H1 (cell line): ENCODE data around the gene HEATR9. TPM values are rescaled to one million over a fixed set of nuclear protein-coding genes. Genes with fewer than 3 reads are reported as not detected.

Experiments used
- CTCF ChIA-PET: fragments of 300-600 bp; sonication (Branson Sonifier 250); formaldehyde crosslinking; loops from one replicate; lab custom pipeline; 2021; ENCODE audit not compliant: partially characterized antibody; lab: Charles Lee
- POLR2A ChIA-PET: fragments of 300-600 bp; sonication (Branson Sonifier 250); formaldehyde crosslinking; loops from one replicate; lab custom pipeline; 2021; ENCODE audit warnings: inconsistent platforms; ENCODE audit not compliant: partially characterized antibody; lab: Charles Lee
- DNase-seq, 2 experiments: peaks; one replicate each; pipeline versions ENCODE4 v3.0.0 to v3.0.0-alpha.2; 2010 to 2022; ENCODE audit warnings: low spot score in 2 of 2, low read depth in 1 of 2, mixed read lengths in 1 of 2
- FAIRE-seq: peaks from 2 replicates; lab custom pipeline; 2011; peaks lifted over from hg19 to GRCh38; lab: Jason Lieb, UNC
- H2AFZ ChIP-seq: 2 replicates; pipeline ENCODE4 v1.8.1; 2012; ENCODE audit warnings: low read length, inconsistent platforms
- H2AK5ac ChIP-seq: 2 replicates; pipeline ENCODE4 v1.6.1; 2013; ENCODE audit warnings: low read depth, low read length
- H2BK120ac ChIP-seq: replicated peaks from 2 replicates; pipeline ENCODE3; 2013; ENCODE audit warnings: low read depth, low read length, inconsistent platforms
- H2BK12ac ChIP-seq: 2 replicates; pipeline ENCODE4 v1.6.1; 2013; ENCODE audit warnings: low read depth, low read length
- H2BK15ac ChIP-seq: 2 replicates; pipeline ENCODE4 v1.6.1; 2013; ENCODE audit warnings: low read length
- H2BK20ac ChIP-seq: 2 replicates; pipeline ENCODE4 v1.6.1; 2013; ENCODE audit warnings: low read length
- H2BK5ac ChIP-seq: 2 replicates; pipeline ENCODE4 v1.6.1; 2013; ENCODE audit warnings: low read depth, low read length
- H3K14ac ChIP-seq: 2 replicates; pipeline ENCODE4 v1.6.1; 2013; ENCODE audit warnings: inconsistent platforms; ENCODE audit not compliant: insufficient read length
- H3K18ac ChIP-seq: 2 replicates; pipeline ENCODE4 v1.6.1; 2013; ENCODE audit warnings: low read length; ENCODE audit errors: extremely low read depth
- H3K23ac ChIP-seq: 2 replicates; pipeline ENCODE4 v1.6.1; 2013; ENCODE audit warnings: inconsistent platforms; ENCODE audit not compliant: insufficient read length
- H3K23me2 ChIP-seq: 2 replicates; pipeline ENCODE4 v1.6.1; 2013; ENCODE audit warnings: low read depth, low read length
- H3K27ac ChIP-seq: 2 replicates; pipeline ENCODE4 v1.6.1; 2011; ENCODE audit warnings: low read depth, low read length, inconsistent platforms
- H3K27me3 ChIP-seq, 4 experiments: replicated peaks in 1 of 4; 1 replicate in 1 of 4; 2 replicates in 3 of 4; pipeline versions ENCODE4 v1.6.1 to v1.8.1; 2011 to 2013; ENCODE audit warnings: low read length in 3 of 4, mild to moderate bottlenecking in 3 of 4, inconsistent platforms in 2 of 4, mixed read lengths in 2 of 4, moderate library complexity in 1 of 4; ENCODE audit not compliant: control insufficient read depth in 3 of 4, insufficient read depth in 3 of 4; ENCODE audit errors: extremely low read depth in 1 of 4
- H3K36me3 ChIP-seq, 4 experiments: 2 replicates each; pipeline versions ENCODE4 v1.6.1 to v1.8.1; 2011 to 2013; ENCODE audit warnings: mild to moderate bottlenecking in 4 of 4, low read length in 3 of 4, moderate library complexity in 2 of 4, control low read depth in 1 of 4, inconsistent platforms in 1 of 4; ENCODE audit not compliant: insufficient read depth in 4 of 4, control insufficient read depth in 2 of 4
- H3K4ac ChIP-seq: replicated peaks from 2 replicates; pipeline ENCODE3; 2013; ENCODE audit warnings: low read length, low read depth, mixed read lengths, inconsistent platforms; ENCODE audit not compliant: insufficient read length
- H3K4me1 ChIP-seq, 4 experiments: replicated peaks in 1 of 4; 1 replicate in 1 of 4; 2 replicates in 3 of 4; pipeline versions ENCODE4 v1.6.1 to v1.8.1; 2011 to 2013; ENCODE audit warnings: low read length in 3 of 4, inconsistent platforms in 2 of 4, mixed read lengths in 1 of 4; ENCODE audit not compliant: insufficient read depth in 4 of 4, control insufficient read depth in 3 of 4
- H3K4me2 ChIP-seq, 2 experiments: 2 replicates each; pipeline versions ENCODE4 v1.6.1 to v1.8.1; 2011 to 2013; ENCODE audit warnings: low read depth in 2 of 2, low read length in 2 of 2, control low read depth in 1 of 2, inconsistent platforms in 1 of 2, mild to moderate bottlenecking in 1 of 2; ENCODE audit not compliant: insufficient read depth in 1 of 2
- H3K4me3 ChIP-seq, 4 experiments: fragments of 200-600, 300-600 bp in 1 of 4; sonication (generic), shearing (Covaris generic), sonication (Bioruptor Twin) in 1 of 4; 2 replicates each; pipeline versions ENCODE4 v1.5.1 to v1.8.1; 2011 to 2016; ENCODE audit warnings: low read length in 4 of 4, low read depth in 3 of 4, control low read depth in 2 of 4, inconsistent platforms in 2 of 4, mild to moderate bottlenecking in 2 of 4, mixed read lengths in 1 of 4, moderate library complexity in 1 of 4; ENCODE audit not compliant: insufficient read depth in 2 of 4; ENCODE audit errors: extremely low read depth in 1 of 4
- H3K56ac ChIP-seq: replicated peaks from 2 replicates; pipeline ENCODE3; 2013; ENCODE audit warnings: low read depth, mild to moderate bottlenecking, mixed read lengths, low read length, inconsistent platforms; ENCODE audit not compliant: insufficient read length
- H3K79me1 ChIP-seq: 2 replicates; pipeline ENCODE4 v1.6.1; 2013; ENCODE audit warnings: low read depth, low read length, control low read depth
- H3K79me2 ChIP-seq, 2 experiments: 2 replicates each; pipeline versions ENCODE4 v1.6.1 to v1.8.1; 2012 to 2013; ENCODE audit warnings: low read length in 2 of 2, mild to moderate bottlenecking in 2 of 2, inconsistent platforms in 1 of 2; ENCODE audit not compliant: insufficient read depth in 2 of 2, control insufficient read depth in 1 of 2
- H3K9ac ChIP-seq, 4 experiments: replicated peaks in 1 of 4; 1 replicate in 1 of 4; 2 replicates in 3 of 4; pipeline versions ENCODE4 v1.6.1 to v1.8.1; 2011 to 2013; ENCODE audit warnings: low read depth in 3 of 4, low read length in 3 of 4, control low read depth in 2 of 4, mild to moderate bottlenecking in 2 of 4, moderate library complexity in 2 of 4, inconsistent platforms in 1 of 4; ENCODE audit errors: extremely low read depth in 1 of 4
- H3K9me3 ChIP-seq, 2 experiments: 2 replicates each; pipeline versions ENCODE4 v1.6.1 to v1.8.1; 2012 to 2013; ENCODE audit warnings: mild to moderate bottlenecking in 2 of 2, moderate library complexity in 2 of 2, control low read depth in 1 of 2, inconsistent platforms in 1 of 2, low read depth in 1 of 2, low read length in 1 of 2, mixed read lengths in 1 of 2; ENCODE audit not compliant: insufficient read depth in 2 of 2
- H4K20me1 ChIP-seq, 2 experiments: replicated peaks in 1 of 2; 2 replicates each; pipeline versions ENCODE3 to v1.8.1; 2011 to 2013; ENCODE audit warnings: inconsistent platforms in 2 of 2, low read length in 2 of 2, mild to moderate bottlenecking in 1 of 2; ENCODE audit not compliant: insufficient read depth in 2 of 2, control insufficient read depth in 1 of 2
- H4K5ac ChIP-seq: 2 replicates; pipeline ENCODE4 v1.6.1; 2013; ENCODE audit warnings: low read length, low read depth, mixed read lengths, inconsistent platforms; ENCODE audit not compliant: insufficient read length
- H4K8ac ChIP-seq: 2 replicates; pipeline ENCODE4 v1.8.0; 2013; ENCODE audit warnings: mild to moderate bottlenecking, moderate library complexity, low read length, inconsistent platforms; ENCODE audit not compliant: insufficient read depth; ENCODE audit errors: extremely low read depth
- H4K91ac ChIP-seq: replicated peaks from 2 replicates; pipeline ENCODE3; 2013; ENCODE audit warnings: low read length, mixed read lengths, inconsistent platforms; ENCODE audit not compliant: insufficient read length
- CBX5 ChIP-seq: fragments of 300-800, 300-1000 bp; sonication (generic); IDR thresholded peaks from 2 replicates; pipeline ENCODE4 v1.7.1; 2016; ENCODE audit warnings: antibody characterized with exemption, low read length, low read depth
- CBX8 ChIP-seq: fragments of 300-800, 300-1000 bp; sonication (generic); IDR thresholded peaks from 2 replicates; pipeline ENCODE4 v1.7.1; 2016; ENCODE audit warnings: low read depth, low read length, borderline replicate concordance
- CEBPB ChIP-seq: IDR thresholded peaks from 2 replicates; pipeline ENCODE4 v1.6.1; 2012; ENCODE audit warnings: low read depth, low read length
- CHD2 ChIP-seq: IDR thresholded peaks from 2 replicates; pipeline ENCODE4 v1.6.1; 2012; ENCODE audit warnings: low read length, improper control_type of control experiment
- GABPA ChIP-seq: IDR thresholded peaks from 2 replicates; pipeline ENCODE4 v1.6.1; 2011; ENCODE audit warnings: mild to moderate bottlenecking, low read length, moderate library complexity, borderline replicate concordance; ENCODE audit not compliant: insufficient read depth
- HDAC6 ChIP-seq: IDR thresholded peaks from one replicate; pipeline ENCODE4 v1.7.1; 2012; ENCODE audit warnings: low read depth, mild to moderate bottlenecking, inconsistent platforms, low read length, moderate library complexity
- PHF8 ChIP-seq: fragments of 200-600 bp; sonication (generic); conservative IDR thresholded peaks from 2 replicates; pipeline ENCODE4 v1.7.1; 2012; ENCODE audit warnings: low read depth, mild to moderate bottlenecking, inconsistent platforms, low read length, moderate library complexity
- RFX5 ChIP-seq: IDR thresholded peaks from 2 replicates; pipeline ENCODE4 v1.6.1; 2011; ENCODE audit warnings: low read depth, low read length, improper control_type of control experiment, borderline replicate concordance
- SP2 ChIP-seq: IDR thresholded peaks from 2 replicates; pipeline ENCODE4 v1.6.1; 2012; ENCODE audit warnings: mild to moderate bottlenecking, low read length, inconsistent platforms
- SP4 ChIP-seq: IDR thresholded peaks from 2 replicates; pipeline ENCODE4 v1.6.1; 2012; ENCODE audit warnings: low read length, inconsistent platforms
- ZNF274 ChIP-seq: IDR thresholded peaks from 2 replicates; pipeline ENCODE4 v1.7.0; 2012; ENCODE audit warnings: low read length, borderline replicate concordance; ENCODE audit errors: extremely low read depth
- WGBS, 2 experiments: shearing (Covaris generic) in 1 of 2; methylation state at CpG; one replicate each; pipeline versions ENCODE4 v1.1.6 to v1.1.7; 2013 to 2015; ENCODE audit warnings: low lambda C conversion rate in 2 of 2, mixed read lengths in 2 of 2, inconsistent platforms in 1 of 2, low coverage in 1 of 2, missing lambda C conversion rate in 1 of 2; ENCODE audit not compliant: insufficient replicate concordance in 2 of 2, insufficient coverage in 1 of 2, insufficient read length in 1 of 2; ENCODE audit errors: extremely low coverage in 1 of 2, missing lambda C conversion rate in 1 of 2; 5-methylcytosine and 5-hydroxymethylcytosine counted together
- polyA plus RNA-seq, 7 experiments: library from polyadenylated mRNA; depleted of rRNA in 3 of 7; stranded (reverse) in 5 of 7; unstranded in 2 of 7; fragments of >200 nt in 5 of 7; fragments of 200-250 nt in 2 of 7; gene quantifications; 1 replicate in 5 of 7; 2 replicates in 1 of 7; 4 replicates in 1 of 7; pipeline versions ENCODE4 v1.2.1 to v1.2.3, GENCODE V29; 2011 to 2013; ENCODE audit warnings: missing spikeins in 2 of 7, mixed read lengths in 2 of 7
- total RNA-seq: library from RNA; stranded (reverse); fragmentation: NEBNext Ultra II Directional; extraction: Animal tissue kit (Norgen Biotek cat#: 25700); gene quantifications from 2 replicates; pipeline ENCODE4 v1.2.1, GENCODE V29; 2021
- TF ChIP-seq, protein P1 (sequence below): IDR thresholded peaks from 2 replicates; pipeline ENCODE4 v1.6.1; 2012; ENCODE audit warnings: inconsistent platforms

The HEATR9 gene
- total and polyA plus RNA-seq, 2 of the 8 experiments (the other 6 are each of a cell fraction or from before 2014, with no cell fraction given), result not detected

GRCh38 chr17:35866341-35866950 is 2.2 kb downstream of the HEATR9 start:
- DNase-seq, result no peak
- H3K9me3 ChIP-seq, result no peaks in the 10 kb centered on the region
- no peak overlapping the region for H2AFZ ChIP-seq
- no peak overlapping the region for H2BK120ac ChIP-seq
- CTCF ChIA-PET, result interaction anchor here (0.8 to 2.5 kb wide), 2 partner anchors 17 to 18 kb away, joined by 4 to 6 read pairs; no protein-coding TSS in a partner anchor
- H3K27me3 ChIP-seq, result no peaks in the 10 kb centered on the region; a peak in 1 of 7 replicates
- no peak overlapping the region for H2BK20ac ChIP-seq
- H4K8ac ChIP-seq, result no peak overlapping the region
- TF ChIP-seq HDAC6, result no peak
- TF ChIP-seq CBX8, result no peak
- TF ChIP-seq ZNF274, result no peak
- no peak for TF ChIP-seq RFX5
- no peak for TF ChIP-seq PHF8
- no peak for TF ChIP-seq CHD2
- TF ChIP-seq SP4, result no peak
- TF ChIP-seq GABPA, result no peak
- TF ChIP-seq CEBPB, result no peak
- TF ChIP-seq CBX5, result no peak
- no peak for TF ChIP-seq SP2
- TF ChIP-seq, protein P1, sequence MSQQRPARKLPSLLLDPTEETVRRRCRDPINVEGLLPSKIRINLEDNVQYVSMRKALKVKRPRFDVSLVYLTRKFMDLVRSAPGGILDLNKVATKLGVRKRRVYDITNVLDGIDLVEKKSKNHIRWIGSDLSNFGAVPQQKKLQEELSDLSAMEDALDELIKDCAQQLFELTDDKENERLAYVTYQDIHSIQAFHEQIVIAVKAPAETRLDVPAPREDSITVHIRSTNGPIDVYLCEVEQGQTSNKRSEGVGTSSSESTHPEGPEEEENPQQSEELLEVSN, result no peak
- TF ChIP-seq, all 59 proteins: peak for 0
- Histone ChIP-seq H3K27ac (no peak overlapping the region), H3K4me1 (no peaks in the 10 kb centered on the region; a peak in 1 of 7 replicates), H3K56ac (no peak overlapping the region), H3K14ac (no peak overlapping the region), H2AK5ac (no peak overlapping the region), H3K79me2 (no peaks in the 10 kb centered on the region), H4K91ac (no peak overlapping the region), H3K23me2 (no peaks in the 10 kb centered on the region), H2BK15ac (no peak overlapping the region), H3K23ac (no peak overlapping the region), H3K4ac (no peak overlapping the region), H4K5ac (no peak overlapping the region), H3K36me3 (no peaks in the 10 kb centered on the region), H3K4me2 (no peak overlapping the region), H3K9ac (no peak overlapping the region), H2BK5ac (no peak overlapping the region), H3K79me1 (no peaks in the 10 kb centered on the region), H4K20me1 (peaks cover 0 to 2% of the 10 kb centered on the region in 2 experiments), H3K4me3 (no peak overlapping the region), H3K18ac (no peak overlapping the region), H2BK12ac (no peak overlapping the region)
- FAIRE-seq, result no peak
- 92% methylated on average over 1 of the region's 1 CpG; no CpG with 5 or more reads in 1 of the 2 experiments for WGBS, 2 experiments
- POLR2A ChIA-PET, result no interaction called here
